Fibroblast of lung (primary cell): Measurements from ENCODE around the gene C18orf63. TPM values are rescaled to one million over a fixed set of nuclear protein-coding genes. Genes with fewer than 3 reads are reported as not detected.

Experiments
- DNase-seq, 2 donors: peaks; one replicate each; pipeline versions ENCODE4 v3.0.0 to v3.0.0-alpha.2; 2010; ENCODE audit warnings: low read depth in 2 of 2
- H2AFZ ChIP-seq: 2 replicates; pipeline ENCODE4 v1.5.1; 2012; ENCODE audit warnings: low read length, control low read depth, inconsistent platforms
- H3K27ac ChIP-seq: 2 replicates; pipeline ENCODE4 v1.5.1; 2011; ENCODE audit warnings: low read length, control low read depth; ENCODE audit not compliant: insufficient read depth
- H3K27me3 ChIP-seq: 2 replicates; pipeline ENCODE4 v1.5.1; 2011; ENCODE audit warnings: mild to moderate bottlenecking, low read length; ENCODE audit not compliant: control insufficient read depth, insufficient read depth
- H3K36me3 ChIP-seq: 2 replicates; pipeline ENCODE4 v1.5.1; 2011; ENCODE audit warnings: low read length; ENCODE audit not compliant: control insufficient read depth, insufficient read depth
- H3K4me1 ChIP-seq: 2 replicates; pipeline ENCODE4 v1.5.1; 2011; ENCODE audit warnings: low read length; ENCODE audit not compliant: control insufficient read depth, insufficient read depth; ENCODE audit errors: extremely low read depth
- H3K4me2 ChIP-seq: 2 replicates; pipeline ENCODE4 v1.5.1; 2011; ENCODE audit warnings: low read length, control low read depth; ENCODE audit not compliant: insufficient read depth; ENCODE audit errors: extremely low read depth
- H3K4me3 ChIP-seq, 4 experiments: fragments of 200-600 bp in 1 of 4; sonication (generic) in 1 of 4; replicated peaks in 1 of 4; 2 replicates each; pipeline ENCODE4 v1.5.1; 2011 to 2016; ENCODE audit warnings: low read length in 4 of 4, low read depth in 3 of 4, mild to moderate bottlenecking in 3 of 4, control low read depth in 2 of 4, inconsistent platforms in 1 of 4, mixed read lengths in 1 of 4; ENCODE audit not compliant: insufficient read depth in 1 of 4; ENCODE audit errors: control extremely low read depth in 1 of 4
- H3K79me2 ChIP-seq: 2 replicates; pipeline ENCODE4 v1.5.1; 2012; ENCODE audit warnings: mild to moderate bottlenecking, low read length, inconsistent platforms; ENCODE audit not compliant: control insufficient read depth, insufficient read depth
- H3K9ac ChIP-seq: 2 replicates; pipeline ENCODE4 v1.5.1; 2011; ENCODE audit warnings: mild to moderate bottlenecking, low read length, control low read depth; ENCODE audit not compliant: insufficient read depth
- H3K9me3 ChIP-seq: 2 replicates; pipeline ENCODE4 v1.5.1; 2012; ENCODE audit warnings: low read depth, low read length; ENCODE audit not compliant: control insufficient read depth, insufficient read depth
- H4K20me1 ChIP-seq: 2 replicates; pipeline ENCODE4 v1.5.1; 2011; ENCODE audit warnings: low read length; ENCODE audit not compliant: control insufficient read depth, insufficient read depth; ENCODE audit errors: extremely low read depth
- CTCF ChIP-seq, 2 donors: IDR thresholded peaks in 1 of 2; conservative IDR thresholded peaks in 1 of 2; 1 replicate in 1 of 2; 2 replicates in 1 of 2; pipeline ENCODE4 v1.5.1; 2011 to 2012; ENCODE audit warnings: low read length in 2 of 2, control low read depth in 1 of 2, inconsistent platforms in 1 of 2, low read depth in 1 of 2, mild to moderate bottlenecking in 1 of 2
- EZH2 ChIP-seq: IDR thresholded peaks from 2 replicates; pipeline ENCODE4 v1.5.1; 2012; ENCODE audit warnings: low read length, control low read depth, mild to moderate bottlenecking; ENCODE audit errors: missing control alignments
- polyA plus RNA-seq, 2 donors: library from polyadenylated mRNA; depleted of rRNA in 1 of 2; stranded (reverse) in 1 of 2; unstranded in 1 of 2; fragments of >200 nt; gene quantifications; 2 replicates each; pipeline ENCODE4 v1.2.1, GENCODE V29; 2011 to 2012; ENCODE audit warnings: missing spikeins in 1 of 2
- total RNA-seq: library from RNA; depleted of rRNA; stranded (reverse); fragments of >200 nt; gene quantifications from 2 replicates; pipeline ENCODE4 v1.2.1, GENCODE V29; 2014

C18orf63 gene
- total and polyA plus RNA-seq, 2 donors (not counting 1 experiment from before 2014, with no cell fraction given), result not detected

GRCh38 chr18:74277296-74277695, 38.3 kb upstream of the C18orf63 start:
- no peaks in the 10 kb centered on the region for H3K27me3 ChIP-seq
- H3K36me3 ChIP-seq, result no peaks in the 10 kb centered on the region
- no peaks in the 10 kb centered on the region for H3K79me2 ChIP-seq
- H2AFZ ChIP-seq, result no peak overlapping the region
- H3K27ac ChIP-seq, result no peak overlapping the region
- TF ChIP-seq CTCF (conservative IDR thresholded peaks at IDR 0.05 in 1 of 2, IDR thresholded peaks at IDR 0.05 in 1 of 2; ENCODE audit: low read depth in 1 of 2, low read length in 2 of 2), result no peak
- no peak for TF ChIP-seq EZH2
- H3K9ac ChIP-seq, result no peak overlapping the region
- DNase-seq, result no peak
- no peaks in the 10 kb centered on the region for H3K4me1 ChIP-seq
- H3K4me2 ChIP-seq, result no peak overlapping the region
- no peaks in the 10 kb centered on the region for H3K9me3 ChIP-seq
- no peaks in the 10 kb centered on the region for H4K20me1 ChIP-seq
- no peak overlapping the region for H3K4me3 ChIP-seq

DNA sequence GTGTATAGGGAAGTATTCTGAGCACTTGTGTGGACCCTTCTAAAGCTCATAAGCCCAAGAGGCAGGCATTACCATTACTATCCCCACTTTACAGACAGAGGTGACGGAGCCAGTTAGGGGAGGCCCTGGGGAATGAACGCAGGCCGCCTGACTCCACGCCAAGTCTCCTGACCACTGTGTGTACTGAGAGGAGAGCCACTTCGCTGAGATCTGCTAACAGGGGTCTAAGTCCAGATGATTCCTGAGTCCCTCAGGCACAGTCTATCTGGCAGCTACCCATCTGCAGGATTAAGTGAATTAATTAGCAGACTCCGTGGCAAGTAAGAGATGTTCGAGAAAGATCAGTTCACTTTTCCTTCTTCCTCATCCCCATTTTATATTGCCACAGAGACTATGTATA, 37.6 kb upstream of the C18orf63 start:
- no peaks in the 10 kb centered on the region for H4K20me1 ChIP-seq
- no peaks in the 10 kb centered on the region for H3K4me1 ChIP-seq
- no peaks in the 10 kb centered on the region for H3K9me3 ChIP-seq
- DNase-seq, result no peak
- H3K27me3 ChIP-seq, result no peaks in the 10 kb centered on the region
- H3K9ac ChIP-seq, result no peak overlapping the region
- H3K4me3 ChIP-seq, result no peak overlapping the region
- TF ChIP-seq CTCF (conservative IDR thresholded peaks at IDR 0.05 in 1 of 2, IDR thresholded peaks at IDR 0.05 in 1 of 2; ENCODE audit: low read depth in 1 of 2, low read length in 2 of 2), result no peak
- no peak for TF ChIP-seq EZH2
- H3K36me3 ChIP-seq, result no peaks in the 10 kb centered on the region
- no peak overlapping the region for H3K4me2 ChIP-seq
- H3K27ac ChIP-seq, result no peak overlapping the region
- no peaks in the 10 kb centered on the region for H3K79me2 ChIP-seq
- no peak overlapping the region for H2AFZ ChIP-seq

- TF ChIP-seq EZH2 (no peak), CTCF (conservative IDR thresholded peaks at IDR 0.05 in 1 of 2, IDR thresholded peaks at IDR 0.05 in 1 of 2; ENCODE audit: low read depth in 1 of 2, low read length in 2 of 2) (no peak)
- H3K9me3 ChIP-seq, result no peaks in the 10 kb centered on the region
- no peak overlapping the region for H3K27ac ChIP-seq
- no peaks in the 10 kb centered on the region for H3K36me3 ChIP-seq
- DNase-seq, result no peak
- H3K4me3 ChIP-seq, result no peak overlapping the region
- H3K79me2 ChIP-seq, result no peaks in the 10 kb centered on the region
- no peaks in the 10 kb centered on the region for H4K20me1 ChIP-seq
- no peak overlapping the region for H3K9ac ChIP-seq
- no peak overlapping the region for H2AFZ ChIP-seq
- H3K4me2 ChIP-seq, result no peak overlapping the region
- H3K4me1 ChIP-seq, result no peaks in the 10 kb centered on the region
- H3K27me3 ChIP-seq, result no peaks in the 10 kb centered on the region
These were observed 36.7 kb upstream of the C18orf63 start for GRCh38 chr18:74278983-74279382.
